ENCODE data around the gene DUSP22.

The DUSP22 gene

DNA sequence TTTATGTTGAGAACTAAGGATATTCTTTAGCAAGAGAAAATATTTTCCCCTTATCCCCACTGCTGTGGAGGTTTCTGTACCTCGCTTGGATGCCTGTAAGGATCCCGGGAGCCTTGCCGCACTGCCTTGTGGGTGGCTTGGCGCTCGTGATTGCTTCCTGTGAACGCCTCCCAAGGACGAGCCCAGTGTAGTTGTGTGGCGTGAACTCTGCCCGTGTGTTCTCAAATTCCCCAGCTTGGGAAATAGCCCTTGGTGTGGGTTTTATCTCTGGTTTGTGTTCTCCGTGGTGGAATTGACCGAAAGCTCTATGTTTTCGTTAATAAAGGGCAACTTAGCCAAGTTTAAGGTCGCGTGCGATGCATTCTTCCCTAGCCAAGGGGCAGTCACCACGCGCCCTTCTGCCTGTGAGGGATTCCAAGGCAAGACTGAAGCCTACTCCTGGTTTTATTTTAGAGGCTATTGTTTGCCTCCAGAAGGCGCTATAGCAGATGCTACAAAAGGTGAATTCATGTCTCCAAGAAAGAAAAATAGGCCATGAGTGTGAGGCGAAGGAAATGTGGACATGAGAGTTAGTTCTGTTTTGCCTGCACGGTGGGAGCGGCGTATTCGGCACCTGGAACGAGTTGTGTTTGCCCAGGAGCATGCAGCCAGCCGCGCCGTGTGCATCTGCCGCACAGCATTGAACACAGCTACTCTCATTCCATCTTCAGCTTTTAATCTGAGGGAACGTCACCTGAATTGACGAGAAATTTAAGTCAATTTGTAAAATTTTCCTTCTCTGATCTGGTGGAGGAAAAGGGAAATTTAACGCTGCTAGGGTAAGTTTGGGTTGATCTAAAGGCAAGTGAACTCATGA is 59.0 kb downstream of the DUSP22 start:
- DNase-seq: no peak

DNA sequence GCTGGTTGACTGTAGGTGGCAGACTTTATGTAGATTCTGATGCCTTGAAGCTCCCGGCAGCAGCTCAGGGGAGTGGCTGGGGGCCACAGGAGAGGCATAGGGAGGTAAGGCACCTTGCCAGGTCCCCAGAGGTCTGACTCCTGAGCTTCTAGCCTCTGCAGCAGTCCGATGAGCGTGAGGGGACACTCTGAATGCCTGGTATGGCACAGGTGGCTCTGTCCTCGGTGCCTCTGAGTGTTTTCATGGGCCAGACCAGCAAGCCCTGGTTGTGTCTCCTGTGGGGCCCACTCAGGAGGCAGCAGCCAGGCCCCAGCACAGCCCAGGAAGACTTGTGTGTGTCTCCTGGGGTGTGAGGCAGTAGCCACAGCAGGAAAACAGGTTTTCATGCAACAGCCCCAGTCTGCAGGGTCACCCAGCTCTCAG is 59.6 kb downstream of the DUSP22 start:
- no peak for DNase-seq

DNA sequence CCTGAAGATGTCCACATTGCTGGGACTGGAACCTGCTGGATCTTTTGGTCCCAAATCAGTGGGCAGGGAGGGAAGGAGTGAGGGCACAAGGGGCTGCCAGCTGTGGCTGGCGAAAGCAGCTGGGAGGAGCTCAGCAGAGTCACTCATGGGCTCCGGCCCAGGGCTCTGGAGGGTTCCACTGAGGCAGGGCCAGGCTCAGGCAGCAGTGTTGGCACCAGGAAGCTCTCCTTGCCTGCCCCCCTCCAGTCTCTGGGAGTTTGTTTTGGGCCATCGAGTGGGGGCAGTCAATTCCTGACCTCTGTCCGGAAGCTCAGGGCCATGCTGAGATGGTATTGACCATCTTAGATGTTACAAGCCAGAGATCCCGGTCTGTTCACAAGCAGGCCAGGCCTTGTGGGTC is 60.2 kb downstream of the DUSP22 start:
- no peak for DNase-seq

DNA sequence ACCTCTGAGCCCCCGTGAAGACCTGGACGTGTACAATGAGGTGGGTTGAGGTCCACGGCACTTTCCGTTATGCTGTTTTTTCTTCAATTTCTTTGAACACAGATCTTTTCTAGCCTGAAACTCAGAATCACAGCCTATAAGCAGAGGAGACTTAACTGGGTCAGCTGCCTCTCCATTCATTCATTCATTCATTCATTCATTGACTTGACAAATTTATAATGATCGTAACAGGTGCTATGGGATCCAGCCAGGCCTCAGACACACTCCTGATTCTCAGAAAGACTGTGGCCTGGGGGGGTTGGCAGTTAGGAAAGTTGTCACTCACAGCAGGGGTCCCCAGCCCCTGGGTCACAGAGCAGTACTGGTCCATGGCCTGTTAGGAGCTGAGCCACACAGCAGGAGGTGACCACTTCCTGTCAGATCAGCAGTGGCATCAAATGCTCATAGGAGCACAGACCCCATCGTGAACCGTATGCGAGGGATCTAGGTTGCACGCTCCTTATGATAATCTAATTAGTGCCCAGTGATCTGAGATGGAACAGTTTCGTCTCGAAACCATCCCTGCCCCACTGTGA is 60.7 kb downstream of the DUSP22 start:
- DNase-seq: no peak

DNA sequence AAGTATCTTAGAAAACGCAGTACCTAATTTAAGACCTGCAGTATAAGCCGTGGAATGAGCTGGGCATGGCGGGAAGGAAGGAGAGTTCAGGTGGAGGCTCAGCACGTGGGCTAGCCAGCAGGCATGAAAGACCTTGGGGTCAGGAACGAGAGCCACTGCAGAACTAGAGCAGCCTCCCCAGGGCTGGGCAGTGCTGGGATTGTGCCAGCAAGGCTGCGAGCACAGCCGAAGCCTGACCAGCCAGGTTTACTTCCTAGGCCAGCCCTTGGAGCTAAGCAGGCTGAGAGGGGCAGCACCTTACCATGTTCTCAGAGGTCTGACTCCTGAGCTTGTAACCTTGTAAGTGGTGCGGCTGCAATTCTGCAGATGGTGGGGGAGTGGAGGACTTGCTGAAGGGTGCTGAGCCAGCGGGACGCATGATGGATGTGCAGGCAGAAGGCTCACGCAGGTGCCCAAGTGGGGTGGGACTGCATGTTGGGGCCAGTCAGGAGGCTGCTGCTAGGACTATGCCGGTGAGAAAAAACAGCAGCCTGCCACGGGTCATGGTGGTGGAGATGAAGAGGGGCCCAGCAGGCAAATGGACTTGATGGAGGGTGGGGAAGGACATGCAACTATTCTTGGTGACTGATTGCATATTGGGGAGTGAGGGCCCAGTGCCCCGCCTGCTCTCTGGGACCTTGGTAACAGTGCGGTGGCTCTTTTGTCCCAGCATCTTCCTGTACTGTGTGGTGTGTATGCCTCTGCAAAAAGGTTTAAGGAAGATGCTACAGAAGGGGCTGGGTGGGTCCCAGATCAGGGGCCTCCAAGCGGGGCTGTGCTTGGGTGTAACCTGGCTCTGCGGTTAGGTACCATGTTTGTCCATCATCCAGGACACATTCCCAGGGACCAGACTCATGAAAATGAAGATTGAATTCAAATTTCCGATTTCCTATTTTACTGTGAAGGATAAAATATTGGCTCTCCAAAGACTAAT is 61.6 kb downstream of the DUSP22 start:
- no peak for DNase-seq

DNA sequence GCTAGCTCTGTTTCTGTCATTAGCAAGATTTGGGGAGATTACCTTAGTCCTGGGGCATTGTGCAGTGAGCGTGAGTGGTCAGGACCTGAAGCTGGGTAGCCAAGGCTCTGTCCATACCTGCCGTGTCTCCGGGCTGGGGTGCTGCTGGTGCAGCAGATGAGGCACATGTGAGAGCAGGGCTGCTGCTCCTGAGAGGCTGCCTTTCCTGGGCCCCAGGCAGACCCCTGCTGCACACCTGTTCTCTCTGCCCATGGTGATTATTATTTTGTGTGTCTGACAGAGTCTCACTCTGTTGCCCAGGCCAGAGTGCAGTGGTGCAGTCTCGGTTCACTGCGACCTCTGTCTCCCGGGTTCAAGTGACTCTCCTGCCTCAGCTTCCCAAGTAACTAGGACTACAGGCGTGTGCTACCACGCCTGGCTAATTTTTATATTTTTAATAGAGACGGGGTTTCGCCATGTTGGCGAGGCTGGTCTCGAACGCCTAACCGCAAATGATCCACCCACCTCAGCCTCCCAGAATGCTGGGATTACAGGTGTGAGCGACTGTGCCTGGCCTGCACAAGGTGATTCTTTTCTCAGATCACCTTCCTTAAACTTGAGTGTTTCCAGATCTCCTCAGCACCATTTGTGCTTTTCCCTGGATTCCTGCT is 62.5 kb downstream of the DUSP22 start:
- no peak for DNase-seq

DNA sequence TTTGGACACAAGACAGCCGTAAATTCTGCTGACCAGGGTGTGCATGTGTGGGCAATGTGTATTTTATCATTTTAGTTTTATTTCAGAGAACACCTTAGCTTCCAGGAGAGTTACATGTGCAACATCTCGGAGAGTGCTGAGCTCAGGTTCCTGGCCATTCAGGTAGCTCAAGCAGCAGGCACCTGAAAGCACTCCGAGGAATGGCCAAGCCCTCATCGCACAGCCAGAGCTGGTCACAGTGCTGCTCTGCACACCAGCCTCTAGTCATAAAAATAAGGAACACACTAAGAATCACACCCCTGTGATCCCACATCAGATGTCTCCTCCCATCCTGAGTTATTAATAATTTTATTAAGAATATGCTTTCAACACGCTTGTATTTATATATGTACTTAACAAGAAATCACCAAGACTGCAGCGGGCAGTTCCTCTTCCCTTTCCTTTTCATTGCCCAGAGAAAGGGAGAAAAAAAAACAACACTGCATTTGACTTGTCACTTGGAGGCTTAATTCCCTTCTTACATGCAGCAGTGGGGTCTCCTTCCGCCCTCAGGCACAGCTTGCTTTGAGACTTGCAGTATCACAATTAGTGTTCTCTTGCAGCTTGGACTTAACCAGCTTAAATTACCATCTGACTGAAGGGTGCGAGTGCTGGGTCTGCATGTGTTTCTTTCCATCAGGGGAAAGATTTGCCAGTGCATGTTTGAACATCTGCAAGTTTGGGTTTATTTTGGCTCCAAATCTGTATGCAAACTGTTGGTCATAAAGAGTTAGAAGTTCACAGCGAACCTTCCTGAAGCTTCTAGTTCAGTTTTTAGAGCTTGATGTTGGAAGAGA is 63.3 kb downstream of the DUSP22 start:
- DNase-seq: no peak

DNA sequence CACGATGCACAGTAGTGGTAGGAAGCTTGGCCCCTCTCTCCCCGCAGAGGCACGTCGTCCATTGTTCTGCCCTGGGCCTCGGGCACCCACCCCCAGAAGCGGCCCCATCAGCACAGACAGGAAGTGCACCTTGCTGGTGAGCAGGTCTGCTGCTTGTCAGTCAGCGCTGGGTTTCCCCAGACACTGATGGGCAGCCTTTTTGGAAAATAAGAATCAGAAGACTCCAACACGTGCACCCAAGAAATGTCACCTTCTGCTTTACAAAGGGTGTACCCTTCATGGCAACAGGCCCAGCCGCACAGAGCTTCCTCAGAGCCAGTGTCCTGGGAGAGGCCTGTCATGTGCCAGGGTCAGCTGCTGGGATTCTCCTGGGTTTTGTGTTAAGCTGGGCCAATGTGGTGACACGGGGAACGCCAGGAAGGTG is 64.6 kb downstream of the DUSP22 start:
- DNase-seq: no peak

DNA sequence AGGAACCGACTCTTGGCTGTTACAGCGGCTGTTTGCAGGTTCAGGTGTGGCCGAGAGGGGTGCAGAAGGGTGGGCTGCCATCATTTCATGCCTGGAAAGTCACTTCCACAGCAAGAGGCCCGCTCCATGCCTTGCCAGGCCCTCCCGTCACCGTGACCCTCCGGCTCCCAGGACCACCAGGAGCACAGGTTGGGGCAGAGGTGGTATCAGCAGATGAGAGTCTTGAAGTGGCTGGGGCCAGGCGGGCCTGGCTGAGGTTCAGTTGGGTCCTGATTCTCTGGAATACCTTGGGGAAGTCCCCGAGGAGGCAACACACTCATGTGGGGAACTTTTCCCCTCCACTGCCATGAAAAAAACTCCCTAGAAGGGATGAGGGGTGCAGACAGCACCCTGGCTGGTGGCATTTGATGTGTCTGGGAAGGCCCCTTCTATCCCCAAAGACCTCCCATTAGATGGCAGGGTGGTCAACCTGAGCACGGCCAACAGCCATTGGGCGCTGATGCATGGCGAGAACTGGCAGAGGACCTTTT is 65.0 kb downstream of the DUSP22 start:
- DNase-seq: no peak

DNA sequence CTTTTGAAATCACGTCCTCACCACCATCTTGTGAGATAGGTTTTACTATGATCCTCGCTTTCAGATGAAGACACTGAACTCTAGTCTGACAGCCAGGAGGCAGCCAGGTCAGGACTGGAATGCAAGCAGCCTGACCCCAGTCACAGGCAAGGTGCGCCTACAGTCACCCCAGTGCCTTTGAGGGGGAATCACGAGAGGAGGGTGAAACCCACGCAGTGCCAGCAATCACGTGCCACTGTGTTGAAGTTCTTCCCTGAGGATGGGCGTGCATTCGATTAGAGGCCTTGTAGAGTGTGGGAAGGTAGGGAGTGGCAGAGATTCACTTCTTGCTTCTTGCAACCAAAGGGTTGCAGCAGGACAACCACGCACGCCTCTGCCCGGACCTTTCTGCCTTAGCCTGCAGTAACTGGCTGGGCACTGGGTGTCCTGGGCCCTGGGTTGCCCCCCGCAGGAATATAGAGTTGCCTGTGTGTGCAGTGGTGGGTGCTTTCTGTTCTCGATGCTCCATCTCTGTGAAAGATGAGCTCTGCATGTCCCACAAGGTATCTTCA is 65.6 kb downstream of the DUSP22 start:
- no peak for DNase-seq

DNA sequence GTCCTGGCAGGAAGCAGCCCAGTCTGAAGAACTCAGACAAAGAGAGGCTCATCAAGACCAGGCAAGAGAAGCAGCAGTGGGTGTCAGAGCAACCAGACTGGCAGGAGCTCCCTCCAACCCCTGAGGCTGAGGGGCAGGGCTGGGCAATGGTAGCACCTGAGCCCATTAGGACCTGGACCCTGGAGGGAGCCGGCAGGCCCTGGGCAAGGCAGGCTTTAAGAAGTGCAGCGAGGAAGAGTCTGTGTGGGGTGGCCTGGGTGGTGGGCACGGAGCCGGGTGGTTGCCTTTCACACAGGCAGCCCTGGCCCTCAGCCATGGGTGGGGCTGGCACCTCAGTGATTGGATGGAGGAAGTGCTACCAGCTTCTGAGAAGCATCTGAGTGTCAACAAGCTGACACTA is 66.1 kb downstream of the DUSP22 start:
- DNase-seq: no peak

DNA sequence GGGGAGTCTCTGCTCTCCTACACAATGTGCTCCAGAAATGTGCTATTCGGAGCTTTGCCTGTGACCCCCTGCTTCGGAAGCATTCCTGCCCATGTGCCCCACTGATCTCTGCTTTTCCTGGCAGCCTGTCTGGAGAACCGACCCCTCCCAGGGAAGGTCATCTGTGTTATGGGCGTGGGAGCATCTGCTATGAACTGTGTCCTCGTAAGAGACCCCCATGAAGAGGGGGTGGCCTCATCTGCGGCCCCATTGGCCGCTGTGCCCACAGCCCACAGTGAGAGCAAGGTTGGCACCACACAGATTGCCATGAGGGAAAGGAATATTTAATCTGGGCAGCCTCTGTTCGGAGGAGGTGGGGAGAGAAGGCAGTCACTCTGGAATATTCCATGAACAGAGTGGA is 66.6 kb downstream of the DUSP22 start:
- no peak for DNase-seq

DNA sequence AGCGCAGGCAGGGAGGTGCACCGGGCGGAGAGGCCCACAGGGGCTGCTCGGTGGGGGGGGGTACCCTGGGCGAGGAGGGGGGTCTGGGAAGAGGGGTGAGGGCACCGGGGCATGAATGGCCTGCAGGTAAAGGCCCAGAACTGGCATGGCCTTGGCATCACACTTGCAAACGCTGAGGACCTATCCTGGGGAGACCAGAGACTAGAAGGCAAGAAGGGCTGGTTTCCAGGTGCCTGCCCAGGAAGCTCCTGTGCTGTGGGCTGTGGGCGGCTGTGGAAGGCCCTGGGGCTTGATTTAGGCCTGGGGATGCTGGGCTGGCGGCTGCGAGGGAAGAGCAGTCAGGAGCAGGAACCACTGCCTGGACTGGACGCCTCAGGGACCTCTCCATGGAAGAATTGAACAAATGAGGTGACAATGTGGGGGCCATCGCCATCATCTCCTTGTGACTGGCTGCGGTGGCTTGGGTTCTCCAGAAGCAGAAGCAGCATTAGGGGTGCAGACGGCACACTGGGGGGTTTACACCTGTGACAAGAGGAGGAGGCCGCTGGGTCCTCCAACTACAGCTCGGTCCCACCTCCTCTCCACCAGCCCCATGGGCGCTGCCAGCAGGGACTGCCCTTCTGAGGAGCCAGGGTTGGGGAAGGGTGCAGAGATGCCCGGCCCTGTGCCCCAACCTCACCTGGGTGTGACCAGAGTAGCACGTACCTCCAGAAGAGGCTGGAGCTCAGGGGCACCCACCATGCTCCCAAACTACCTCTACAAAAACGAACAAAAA is 67.2 kb downstream of the DUSP22 start:
- no peak for DNase-seq

DNA sequence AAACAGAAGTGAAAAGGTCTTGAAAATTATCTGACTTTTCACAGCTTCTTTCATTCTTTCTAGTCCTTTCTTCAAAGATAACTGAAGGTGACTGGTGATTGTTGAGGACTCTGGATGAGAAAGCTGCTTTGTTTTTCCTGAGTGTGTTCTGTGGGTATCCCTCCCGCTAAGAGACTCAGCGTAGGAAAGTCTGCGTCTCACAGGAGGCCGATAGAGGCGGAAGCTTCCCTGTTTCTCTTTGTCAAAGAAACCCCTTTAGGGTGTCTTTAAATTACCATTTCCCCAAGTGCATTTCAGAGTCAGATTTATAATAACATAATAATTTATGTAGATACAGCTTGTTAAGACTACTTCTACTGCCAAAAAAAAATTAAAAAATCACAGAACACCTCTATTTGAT is 68.1 kb downstream of the DUSP22 start:
- DNase-seq: no peak

DNA sequence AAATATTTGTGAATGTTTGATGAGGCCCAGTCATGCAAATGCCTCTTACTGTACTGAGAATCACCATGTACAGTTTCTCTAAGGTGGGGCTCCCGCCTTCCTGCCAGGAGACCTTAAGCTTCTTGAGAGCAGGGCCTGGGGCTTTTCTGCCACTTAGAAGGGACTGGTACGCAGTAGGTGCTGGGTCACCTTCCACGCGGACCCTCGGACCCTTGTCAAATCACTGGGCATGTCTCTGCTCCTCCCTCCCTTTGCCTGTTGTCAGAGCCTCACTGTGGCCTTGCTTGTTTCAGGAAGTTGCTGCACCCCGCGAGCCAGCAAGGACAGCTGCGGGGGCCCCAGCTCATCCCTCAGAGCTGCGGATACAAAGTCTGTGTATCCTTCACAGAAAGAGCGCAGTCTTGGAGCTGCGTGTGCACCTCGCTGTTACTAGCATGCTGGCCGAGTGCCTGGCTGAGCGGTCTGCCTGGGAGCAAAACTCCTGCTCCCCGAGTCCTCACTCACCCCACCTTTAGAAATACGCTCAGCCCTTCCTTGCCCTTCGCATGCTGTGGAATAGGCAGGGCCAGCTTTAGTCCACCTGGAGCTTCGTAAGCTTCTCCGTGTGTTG is 68.6 kb downstream of the DUSP22 start:
- no peak for DNase-seq

DNA sequence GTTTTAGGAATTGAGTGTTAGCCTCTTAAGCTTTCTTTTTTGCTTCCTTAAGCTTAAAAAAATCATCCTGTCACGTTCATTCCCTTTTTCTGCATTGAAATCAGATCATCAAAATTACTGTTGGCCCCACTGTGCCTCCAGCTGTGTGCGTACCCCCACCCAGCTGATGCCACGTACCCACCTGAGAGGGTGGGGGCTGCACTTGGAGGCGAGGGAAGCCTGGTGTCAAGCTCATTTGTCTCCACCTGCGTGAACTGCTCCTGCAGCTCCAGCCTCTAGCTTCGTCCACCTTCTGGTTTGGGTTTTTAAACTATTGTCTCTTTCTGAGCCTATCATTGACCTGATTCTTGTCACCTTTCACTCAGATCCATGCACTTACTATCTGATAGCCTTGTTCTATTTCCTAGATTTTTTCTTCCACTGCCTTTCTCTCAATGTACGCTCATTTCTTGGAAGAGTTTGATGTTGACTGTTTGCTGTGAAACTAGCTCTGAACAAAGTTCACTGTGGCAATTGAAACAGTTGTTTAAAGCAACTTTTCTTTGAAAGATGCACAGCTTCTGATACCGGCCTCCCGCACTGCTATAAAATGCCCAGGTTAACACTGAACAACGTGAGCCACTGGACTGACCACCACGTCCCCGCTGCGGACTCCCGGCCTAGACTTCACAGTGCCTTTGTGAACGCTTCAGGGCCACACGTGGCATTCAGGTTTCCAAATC is 69.3 kb downstream of the DUSP22 start:
- no peak for DNase-seq

DNA sequence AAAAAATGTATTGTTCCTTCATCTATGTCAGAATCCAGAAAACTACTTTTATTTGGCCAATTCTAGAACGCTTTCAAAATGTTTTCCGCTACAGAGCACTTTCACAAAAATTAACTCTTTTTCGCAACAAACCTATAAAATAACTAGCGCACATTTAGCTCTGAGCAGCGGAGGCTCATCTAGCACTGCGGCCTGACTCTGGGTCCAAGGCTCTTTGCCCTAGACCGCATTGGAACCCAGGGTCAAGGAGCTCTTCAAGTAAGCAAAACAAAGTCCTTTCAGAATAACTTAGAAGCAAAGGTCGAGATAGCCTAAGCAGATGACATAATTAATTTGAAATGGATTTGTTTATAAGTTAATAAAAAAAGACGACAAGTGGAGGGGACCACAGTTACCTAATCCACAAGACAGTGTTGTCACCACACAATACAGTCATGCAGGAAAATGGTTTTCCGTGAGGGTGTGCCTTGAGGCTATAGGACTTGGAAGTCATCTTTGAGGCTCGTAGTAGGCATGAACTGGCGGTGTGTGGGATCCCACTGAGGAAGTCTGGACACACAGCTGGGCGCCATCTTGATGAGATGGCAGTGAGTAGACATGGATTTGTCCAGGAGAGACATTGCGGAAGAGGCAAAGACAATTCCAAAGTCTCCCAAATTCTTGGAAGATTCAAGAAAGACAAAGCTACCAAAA is 70.1 kb downstream of the DUSP22 start:
- no peak for DNase-seq
